ENCODE data around the gene CDH4.

CDH4 gene

DNA sequence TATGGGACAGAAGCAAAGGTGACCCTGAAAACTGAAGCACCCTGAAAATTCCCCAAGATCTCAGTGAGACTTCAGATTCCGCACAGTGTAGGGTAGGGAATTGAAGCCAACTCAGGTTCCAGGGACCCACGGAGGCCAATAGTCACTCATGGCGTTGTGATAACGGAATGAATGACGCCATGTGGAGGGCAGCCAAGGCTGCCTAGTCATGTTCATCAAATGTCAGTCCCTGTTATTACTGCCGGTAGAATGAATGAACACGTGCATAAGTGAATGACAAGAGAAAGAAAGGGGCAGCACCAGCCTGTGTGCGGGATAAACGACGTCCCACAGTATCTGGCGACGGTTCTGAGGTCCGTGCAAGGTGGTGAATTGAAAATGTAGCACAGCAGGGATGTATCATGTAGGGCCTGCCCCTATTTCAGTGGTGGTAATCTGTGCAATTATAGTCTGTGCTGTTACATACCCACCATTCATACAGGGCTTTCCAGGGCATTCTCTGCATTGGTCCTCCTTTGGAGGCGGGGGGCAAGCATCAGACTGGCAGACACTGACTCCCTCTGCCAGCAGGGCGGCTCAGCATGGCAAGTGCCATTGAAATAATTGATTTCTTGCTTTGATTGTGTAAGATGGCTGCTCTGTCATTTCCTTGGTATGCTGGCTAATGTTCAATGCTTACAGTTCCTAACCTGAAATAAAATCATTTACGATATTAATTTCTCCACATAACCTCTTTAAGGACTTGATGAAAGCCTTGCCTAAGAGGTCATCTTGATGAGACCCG is 386.9 kb downstream of the CDH4 start:
- H3K79me2 ChIP-seq (ENCODE audit: insufficient read depth, low read length), result no peaks in the 10 kb centered on the region
- H3K4me3 ChIP-seq (ENCODE audit: insufficient read depth, low read length, poor library complexity, severe bottlenecking), result no peak overlapping the region
- H3K27ac ChIP-seq (ENCODE audit: low read depth, low read length), result no peak overlapping the region
- no peak overlapping the region for H2AFZ ChIP-seq (ENCODE audit: low read depth, low read length, severe bottlenecking)
- no peaks in the 10 kb centered on the region for H3K9me3 ChIP-seq (ENCODE audit: insufficient read depth, low read length)
- H3K4me2 ChIP-seq (ENCODE audit: low read depth, low read length, poor library complexity, severe bottlenecking), result no peak overlapping the region
- no peaks in the 10 kb centered on the region for H3F3A ChIP-seq (ENCODE audit: insufficient read depth)
- TF ChIP-seq EZH2phosphoT487 (conservative IDR thresholded peaks at IDR 0.05; ENCODE audit: low read length), result no peak
- TF ChIP-seq, protein P1, sequence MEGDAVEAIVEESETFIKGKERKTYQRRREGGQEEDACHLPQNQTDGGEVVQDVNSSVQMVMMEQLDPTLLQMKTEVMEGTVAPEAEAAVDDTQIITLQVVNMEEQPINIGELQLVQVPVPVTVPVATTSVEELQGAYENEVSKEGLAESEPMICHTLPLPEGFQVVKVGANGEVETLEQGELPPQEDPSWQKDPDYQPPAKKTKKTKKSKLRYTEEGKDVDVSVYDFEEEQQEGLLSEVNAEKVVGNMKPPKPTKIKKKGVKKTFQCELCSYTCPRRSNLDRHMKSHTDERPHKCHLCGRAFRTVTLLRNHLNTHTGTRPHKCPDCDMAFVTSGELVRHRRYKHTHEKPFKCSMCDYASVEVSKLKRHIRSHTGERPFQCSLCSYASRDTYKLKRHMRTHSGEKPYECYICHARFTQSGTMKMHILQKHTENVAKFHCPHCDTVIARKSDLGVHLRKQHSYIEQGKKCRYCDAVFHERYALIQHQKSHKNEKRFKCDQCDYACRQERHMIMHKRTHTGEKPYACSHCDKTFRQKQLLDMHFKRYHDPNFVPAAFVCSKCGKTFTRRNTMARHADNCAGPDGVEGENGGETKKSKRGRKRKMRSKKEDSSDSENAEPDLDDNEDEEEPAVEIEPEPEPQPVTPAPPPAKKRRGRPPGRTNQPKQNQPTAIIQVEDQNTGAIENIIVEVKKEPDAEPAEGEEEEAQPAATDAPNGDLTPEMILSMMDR (IDR thresholded peaks at IDR 0.05; ENCODE audit: insufficient read depth, low read length, poor library complexity, severe bottlenecking), result no peak
- H4K20me1 ChIP-seq (ENCODE audit: low read depth, low read length), result no peaks in the 10 kb centered on the region
- H3K9me2 ChIP-seq (replicated peaks; ENCODE audit: insufficient read depth, low read length), result no peaks in the 10 kb centered on the region
- no peak overlapping the region for H3K9ac ChIP-seq (ENCODE audit: low read length)
- H3K36me3 ChIP-seq (ENCODE audit: low read length), result no peaks in the 10 kb centered on the region
- no peaks in the 10 kb centered on the region for H3K27me3 ChIP-seq (ENCODE audit: low read length)

DNA sequence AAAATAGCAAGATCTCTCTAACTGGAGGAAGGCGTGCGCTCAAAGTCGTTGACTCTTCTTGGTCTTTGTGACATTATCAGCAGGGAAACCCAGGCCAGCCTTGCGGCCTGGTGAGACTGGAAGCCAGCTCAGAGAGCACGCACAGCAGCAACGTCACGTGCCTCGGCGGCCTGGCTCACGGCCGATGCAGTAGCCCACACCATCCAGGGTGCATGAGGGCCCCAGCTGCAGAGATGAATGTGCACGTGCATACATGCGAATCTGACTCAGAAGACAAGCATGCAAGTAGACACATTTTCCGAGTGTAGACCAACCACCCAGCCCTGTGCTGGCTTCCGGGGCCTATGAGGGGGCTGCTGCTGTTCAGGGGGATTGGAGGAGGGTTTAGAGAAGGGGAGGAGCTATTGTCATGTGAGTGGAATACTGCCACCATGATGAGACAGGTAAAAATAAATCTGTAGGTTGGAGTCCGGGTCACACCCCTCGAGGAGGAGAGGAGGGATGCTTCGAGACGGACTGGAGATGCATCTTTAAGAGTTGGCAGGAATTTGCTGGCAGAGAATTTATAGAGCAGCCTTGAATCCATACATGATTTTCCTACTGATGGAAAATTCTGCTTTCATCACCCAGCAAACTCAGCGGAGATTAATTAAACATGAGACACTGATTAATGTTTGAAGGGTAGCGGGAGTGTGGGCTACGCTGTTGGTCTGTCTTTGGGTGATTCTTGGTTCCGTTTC is 388.2 kb downstream of the CDH4 start:
- no peak overlapping the region for H3K4me3 ChIP-seq (ENCODE audit: insufficient read depth, low read length, poor library complexity, severe bottlenecking)
- H3K9me2 ChIP-seq (replicated peaks; ENCODE audit: insufficient read depth, low read length), result no peaks in the 10 kb centered on the region
- H3K9me3 ChIP-seq (ENCODE audit: insufficient read depth, low read length), result no peaks in the 10 kb centered on the region
- H4K20me1 ChIP-seq (ENCODE audit: low read depth, low read length), result no peaks in the 10 kb centered on the region
- no peaks in the 10 kb centered on the region for H3F3A ChIP-seq (ENCODE audit: insufficient read depth)
- no peak for TF ChIP-seq EZH2phosphoT487 (conservative IDR thresholded peaks at IDR 0.05; ENCODE audit: low read length)
- TF ChIP-seq, protein P1 (IDR thresholded peaks at IDR 0.05; ENCODE audit: insufficient read depth, low read length, poor library complexity, severe bottlenecking), result no peak
- no peak overlapping the region for H3K4me2 ChIP-seq (ENCODE audit: low read depth, low read length, poor library complexity, severe bottlenecking)
- H3K9ac ChIP-seq (ENCODE audit: low read length), result no peak overlapping the region
- H3K27ac ChIP-seq (ENCODE audit: low read depth, low read length), result no peak overlapping the region
- no peaks in the 10 kb centered on the region for H3K79me2 ChIP-seq (ENCODE audit: insufficient read depth, low read length)
- no peaks in the 10 kb centered on the region for H3K27me3 ChIP-seq (ENCODE audit: low read length)
- no peak overlapping the region for H2AFZ ChIP-seq (ENCODE audit: low read depth, low read length, severe bottlenecking)
- no peaks in the 10 kb centered on the region for H3K36me3 ChIP-seq (ENCODE audit: low read length)

DNA sequence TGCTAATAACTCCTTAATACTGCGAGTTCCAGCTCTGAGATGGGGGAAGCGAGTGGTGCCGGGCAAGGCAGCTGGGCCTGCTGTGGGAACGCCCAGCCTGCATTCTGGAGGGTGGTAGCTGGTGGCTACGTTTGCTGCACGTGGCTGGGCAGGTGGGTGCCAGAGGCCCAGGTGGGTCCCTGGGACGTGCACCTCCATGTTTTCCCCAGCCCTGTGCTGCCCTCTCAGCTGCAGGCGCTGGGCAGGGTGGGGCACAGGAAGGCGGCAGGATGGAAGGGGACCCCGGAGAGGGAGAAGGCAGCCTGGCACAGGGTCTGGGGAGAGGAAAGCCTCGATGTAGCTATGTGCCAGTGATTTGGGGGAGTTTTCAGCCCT is 388.8 kb downstream of the CDH4 start:
- Histone ChIP-seq H3K79me2 (ENCODE audit: insufficient read depth, low read length) (no peaks in the 10 kb centered on the region), H3K9me3 (ENCODE audit: insufficient read depth, low read length) (no peaks in the 10 kb centered on the region), H3K4me3 (ENCODE audit: insufficient read depth, low read length, poor library complexity, severe bottlenecking) (no peak overlapping the region), H3K9me2 (replicated peaks; ENCODE audit: insufficient read depth, low read length) (no peaks in the 10 kb centered on the region), H3F3A (ENCODE audit: insufficient read depth) (no peaks in the 10 kb centered on the region), H3K27me3 (ENCODE audit: low read length) (no peaks in the 10 kb centered on the region), H3K4me2 (ENCODE audit: low read depth, low read length, poor library complexity, severe bottlenecking) (no peak overlapping the region), H3K9ac (ENCODE audit: low read length) (no peak overlapping the region), H3K27ac (ENCODE audit: low read depth, low read length) (no peak overlapping the region), H2AFZ (ENCODE audit: low read depth, low read length, severe bottlenecking) (no peak overlapping the region), H3K36me3 (ENCODE audit: low read length) (no peaks in the 10 kb centered on the region), H4K20me1 (ENCODE audit: low read depth, low read length) (no peaks in the 10 kb centered on the region)
- TF ChIP-seq, protein P1 (IDR thresholded peaks at IDR 0.05; ENCODE audit: insufficient read depth, low read length, poor library complexity, severe bottlenecking), result no peak
- no peak for TF ChIP-seq EZH2phosphoT487 (conservative IDR thresholded peaks at IDR 0.05; ENCODE audit: low read length)
